Mesenchymal stem cell (in vitro differentiated cells and primary cell): ENCODE results near the gene CFAP74.

Experiments
- DNase-seq: peaks from one replicate; pipeline ENCODE4 v3.0.0-alpha.2; 2013
- H2AFZ ChIP-seq: one replicate; pipeline ENCODE4 v1.6.1; 2013; ENCODE audit warnings: low read depth, mild to moderate bottlenecking, control low read depth, inconsistent platforms, low read length, moderate library complexity
- H2AK5ac ChIP-seq: 2 replicates; pipeline ENCODE4 v1.6.1; 2013; ENCODE audit warnings: low read length, moderate library complexity, mild to moderate bottlenecking, inconsistent platforms; ENCODE audit not compliant: severe bottlenecking
- H2BK120ac ChIP-seq: one replicate; pipeline ENCODE4 v1.6.1; 2013; ENCODE audit warnings: low read depth, mild to moderate bottlenecking, inconsistent platforms, low read length, moderate library complexity
- H2BK12ac ChIP-seq, 2 experiments: one replicate each; pipeline ENCODE4 v1.6.1; 2013; ENCODE audit warnings: inconsistent platforms in 2 of 2, low read length in 2 of 2, mild to moderate bottlenecking in 2 of 2, moderate library complexity in 2 of 2, control low read depth in 1 of 2
- H2BK15ac ChIP-seq: one replicate; pipeline ENCODE4 v1.6.1; 2013; ENCODE audit warnings: mild to moderate bottlenecking, low read depth, inconsistent platforms; ENCODE audit not compliant: poor library complexity, severe bottlenecking
- H2BK5ac ChIP-seq: 2 replicates; pipeline ENCODE4 v1.6.1; 2013; ENCODE audit warnings: low read depth, mild to moderate bottlenecking, low read length, control low read depth, inconsistent platforms; ENCODE audit not compliant: poor library complexity, severe bottlenecking
- H3K14ac ChIP-seq, 2 experiments: one replicate each; pipeline ENCODE4 v1.6.1; 2013; ENCODE audit warnings: inconsistent platforms in 2 of 2, low read length in 2 of 2, control low read depth in 1 of 2, mild to moderate bottlenecking in 1 of 2, moderate library complexity in 1 of 2
- H3K18ac ChIP-seq, 2 experiments: one replicate each; pipeline ENCODE4 v1.6.1; 2013; ENCODE audit warnings: inconsistent platforms in 2 of 2, low read length in 2 of 2, control low read depth in 1 of 2, low read depth in 1 of 2, mild to moderate bottlenecking in 1 of 2
- H3K23ac ChIP-seq, 2 experiments: one replicate each; pipeline ENCODE4 v1.6.1; 2013; ENCODE audit warnings: inconsistent platforms in 2 of 2, low read length in 2 of 2, mild to moderate bottlenecking in 2 of 2, moderate library complexity in 2 of 2, control low read depth in 1 of 2
- H3K27ac ChIP-seq: 2 replicates; pipeline ENCODE4 v1.5.1; 2013; ENCODE audit warnings: mild to moderate bottlenecking, moderate library complexity, low read length, control low read depth, inconsistent platforms; ENCODE audit not compliant: poor library complexity, severe bottlenecking
- H3K27me3 ChIP-seq, 2 experiments: 2 replicates each; pipeline versions ENCODE4 v1.6.1 to v1.7.0; 2013; ENCODE audit warnings: low read length in 2 of 2, mild to moderate bottlenecking in 2 of 2, moderate library complexity in 2 of 2, control low read depth in 1 of 2, inconsistent platforms in 1 of 2; ENCODE audit not compliant: control insufficient read depth in 1 of 2, insufficient read depth in 1 of 2
- H3K36me3 ChIP-seq, 2 experiments: 2 replicates each; pipeline versions ENCODE4 v1.6.1 to v1.7.0; 2013; ENCODE audit warnings: low read length in 2 of 2, control low read depth in 1 of 2, inconsistent platforms in 1 of 2, low read depth in 1 of 2, mild to moderate bottlenecking in 1 of 2; ENCODE audit not compliant: insufficient read depth in 2 of 2, control insufficient read depth in 1 of 2
- H3K4ac ChIP-seq, 2 experiments: one replicate each; pipeline ENCODE4 v1.6.1; 2013; ENCODE audit warnings: inconsistent platforms in 2 of 2, low read length in 2 of 2, mild to moderate bottlenecking in 2 of 2, moderate library complexity in 2 of 2, control low read depth in 1 of 2, low read depth in 1 of 2
- H3K4me1 ChIP-seq: 2 replicates; pipeline ENCODE4 v1.6.1; 2013; ENCODE audit warnings: low read depth, low read length, control low read depth; ENCODE audit not compliant: control insufficient read depth, insufficient read depth
- H3K4me2 ChIP-seq: 2 replicates; pipeline ENCODE4 v1.6.1; 2013; ENCODE audit warnings: low read length, mild to moderate bottlenecking, inconsistent platforms; ENCODE audit not compliant: poor library complexity, severe bottlenecking
- H3K4me3 ChIP-seq, 2 experiments: 2 replicates each; pipeline versions ENCODE4 v1.5.1 to v1.7.0; 2013; ENCODE audit warnings: low read length in 2 of 2, mild to moderate bottlenecking in 2 of 2, control low read depth in 1 of 2, low read depth in 1 of 2; ENCODE audit not compliant: insufficient read depth in 1 of 2
- H3K79me1 ChIP-seq: replicated peaks from 2 replicates; pipeline ENCODE4 v1.6.1; 2013; ENCODE audit warnings: mild to moderate bottlenecking, control low read depth, low read length, inconsistent platforms; ENCODE audit not compliant: poor library complexity, severe bottlenecking
- H3K9ac ChIP-seq: 2 replicates; pipeline ENCODE4 v1.7.0; 2013; ENCODE audit warnings: mild to moderate bottlenecking, low read length, moderate library complexity
- H3K9me3 ChIP-seq: 2 replicates; pipeline ENCODE4 v1.7.0; 2013; ENCODE audit warnings: mild to moderate bottlenecking, low read length; ENCODE audit not compliant: control insufficient read depth
- H4K8ac ChIP-seq: one replicate; pipeline ENCODE4 v1.6.1; 2013; ENCODE audit warnings: inconsistent platforms, mild to moderate bottlenecking, low read length, moderate library complexity
- H4K91ac ChIP-seq: one replicate; pipeline ENCODE4 v1.6.1; 2013; ENCODE audit warnings: mild to moderate bottlenecking, low read length, inconsistent platforms
- WGBS: methylation state at CpG from one replicate; pipeline ENCODE4 v1.1.7; 2013; ENCODE audit warnings: mixed read lengths; 5-methylcytosine and 5-hydroxymethylcytosine counted together

CFAP74 gene

GRCh38 chr1:2038229-2038628, 34.6 kb upstream of the CFAP74 start:
- H3K4ac ChIP-seq = no peak overlapping the region
- H2AFZ ChIP-seq = no peak overlapping the region
- H3K79me1 ChIP-seq = no peaks in the 10 kb centered on the region
- no peaks in the 10 kb centered on the region for H3K4me1 ChIP-seq
- WGBS = 85% methylated on average over 8 of the region's 8 CpGs
- no peak overlapping the region for H4K8ac ChIP-seq
- no peak for DNase-seq
- no peak overlapping the region for H3K27ac ChIP-seq
- no peak overlapping the region for H3K18ac ChIP-seq
- H2BK5ac ChIP-seq = no peak overlapping the region
- H3K14ac ChIP-seq = no peak overlapping the region
- no peak overlapping the region for H3K23ac ChIP-seq
- H2BK12ac ChIP-seq = no peak overlapping the region
- H3K9me3 ChIP-seq = peaks cover 6% of the 10 kb centered on the region
- no peak overlapping the region for H3K9ac ChIP-seq
- H2BK15ac ChIP-seq = no peak overlapping the region
- H3K4me3 ChIP-seq = no peak overlapping the region
- no peak overlapping the region for H2AK5ac ChIP-seq
- peaks cover 42 to 59% of the 10 kb centered on the region in 2 experiments for H3K27me3 ChIP-seq
- H4K91ac ChIP-seq = no peak overlapping the region
- H3K36me3 ChIP-seq = no peaks in the 10 kb centered on the region
- no peak overlapping the region for H3K4me2 ChIP-seq
- no peak overlapping the region for H2BK120ac ChIP-seq

DNA sequence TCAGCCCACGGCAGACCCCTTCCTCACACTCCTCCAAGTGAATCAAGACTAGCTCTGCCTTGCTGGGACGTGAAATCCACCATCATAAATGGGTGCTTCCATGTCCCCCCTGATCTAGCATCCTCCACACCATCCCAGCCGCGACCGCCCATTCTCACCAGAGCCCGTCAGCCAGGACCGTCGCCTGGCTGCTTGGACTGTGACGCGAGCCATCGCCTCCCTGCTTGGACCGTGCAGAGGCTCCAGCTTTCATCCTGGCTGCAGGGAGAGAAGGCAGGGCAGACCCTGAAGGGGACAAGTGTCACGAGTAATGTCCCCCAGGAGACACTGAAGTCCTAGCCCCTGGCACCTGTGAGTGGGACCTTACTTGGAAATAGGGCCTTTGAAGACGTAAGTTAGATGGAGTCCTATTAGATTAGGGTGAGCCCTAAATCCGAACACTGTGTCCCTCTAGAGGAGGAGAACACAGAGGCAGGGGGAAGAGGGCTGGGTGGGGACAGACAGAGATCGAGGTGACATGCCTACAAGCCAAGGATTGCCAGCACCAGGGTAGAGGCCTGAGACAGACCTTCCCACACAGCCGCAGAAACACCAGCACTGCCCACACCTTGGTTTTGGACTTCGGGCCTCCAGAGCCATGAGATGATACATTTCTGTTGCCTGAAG, 33.9 kb upstream of the CFAP74 start:
- Histone ChIP-seq H3K4me2 (no peak overlapping the region), H2BK120ac (no peak overlapping the region), H2BK5ac (no peak overlapping the region), H3K9ac (no peak overlapping the region), H3K27me3 (peaks cover 50 to 60% of the 10 kb centered on the region in 2 experiments), H2BK12ac (no peak overlapping the region), H3K4me1 (no peaks in the 10 kb centered on the region), H2BK15ac (no peak overlapping the region), H3K18ac (no peak overlapping the region), H3K9me3 (peaks cover 6% of the 10 kb centered on the region), H4K91ac (no peak overlapping the region), H3K23ac (no peak overlapping the region), H3K36me3 (no peaks in the 10 kb centered on the region), H2AK5ac (no peak overlapping the region), H3K27ac (no peak overlapping the region), H4K8ac (no peak overlapping the region), H2AFZ (no peak overlapping the region), H3K79me1 (no peaks in the 10 kb centered on the region), H3K4me3 (no peak overlapping the region), H3K4ac (no peak overlapping the region), H3K14ac (no peak overlapping the region)
- no peak for DNase-seq
- 74% methylated on average over 18 of the region's 18 CpGs for WGBS

DNA sequence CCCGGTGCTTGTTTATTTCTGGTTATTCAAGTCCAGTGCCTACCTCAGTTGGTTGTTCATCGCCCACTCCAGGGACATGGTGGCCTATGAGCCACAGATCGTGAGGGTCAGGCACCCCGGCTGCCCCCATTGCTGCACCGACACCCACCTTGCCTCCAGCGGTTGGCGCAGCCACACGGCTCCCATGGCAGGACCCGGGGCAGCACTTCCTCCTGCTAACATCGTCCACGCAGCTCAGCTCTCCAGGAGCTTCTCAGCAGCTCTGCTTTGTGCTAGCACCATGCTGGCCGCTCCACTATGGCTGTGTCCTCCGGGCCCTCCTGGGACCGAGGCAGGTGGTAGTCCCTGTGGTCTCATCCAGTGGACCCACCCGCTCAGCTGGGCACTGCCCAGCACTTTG, 32.7 kb upstream of the CFAP74 start:
- H3K18ac ChIP-seq = no peak overlapping the region
- H2AFZ ChIP-seq = no peak overlapping the region
- no peak overlapping the region for H3K4me3 ChIP-seq
- DNase-seq = no peak
- H2BK15ac ChIP-seq = no peak overlapping the region
- no peaks in the 10 kb centered on the region for H3K79me1 ChIP-seq
- no peaks in the 10 kb centered on the region for H3K36me3 ChIP-seq
- no peak overlapping the region for H3K14ac ChIP-seq
- H2BK12ac ChIP-seq = no peak overlapping the region
- H4K8ac ChIP-seq = no peak overlapping the region
- H2BK5ac ChIP-seq = no peak overlapping the region
- 85% methylated on average over 15 of the region's 15 CpGs for whole genome bisulfite sequencing
- peaks cover 6% of the 10 kb centered on the region for H3K9me3 ChIP-seq
- no peak overlapping the region for H3K27ac ChIP-seq
- no peak overlapping the region for H3K4ac ChIP-seq
- no peaks in the 10 kb centered on the region for H3K4me1 ChIP-seq
- no peak overlapping the region for H3K23ac ChIP-seq
- peaks cover 53% of the 10 kb centered on the region in 2 experiments for H3K27me3 ChIP-seq
- no peak overlapping the region for H3K9ac ChIP-seq
- no peak overlapping the region for H2BK120ac ChIP-seq
- H3K4me2 ChIP-seq = no peak overlapping the region
- no peak overlapping the region for H2AK5ac ChIP-seq
- no peak overlapping the region for H4K91ac ChIP-seq

GRCh38 chr1:2033165-2033564, 29.6 kb upstream of the CFAP74 start:
- Histone ChIP-seq H3K4ac (no peak overlapping the region), H3K4me3 (no peak overlapping the region), H2BK15ac (no peak overlapping the region), H2AFZ (no peak overlapping the region), H2BK12ac (no peak overlapping the region), H2BK120ac (no peak overlapping the region), H3K18ac (no peak overlapping the region), H4K91ac (no peak overlapping the region), H3K23ac (no peak overlapping the region), H3K27me3 (peaks cover 38 to 50% of the 10 kb centered on the region in 2 experiments), H3K4me1 (no peaks in the 10 kb centered on the region), H3K9ac (no peak overlapping the region), H3K14ac (no peak overlapping the region), H2AK5ac (no peak overlapping the region), H3K79me1 (no peaks in the 10 kb centered on the region), H2BK5ac (no peak overlapping the region), H3K4me2 (no peak overlapping the region), H3K9me3 (peaks cover 2% of the 10 kb centered on the region), H3K27ac (no peak overlapping the region), H3K36me3 (no peaks in the 10 kb centered on the region), H4K8ac (no peak overlapping the region)
- DNase-seq = no peak
- 82% methylated on average over 12 of the region's 13 CpGs for WGBS
